ENCODE measurements around the gene SPAAR. TPM values are rescaled to one million over a fixed set of nuclear protein-coding genes. Genes with fewer than 3 reads are reported as not detected.

SPAAR gene
- total and polyA plus RNA-seq, 7 donors, result 2.5 to 4.6 (median 3.6) TPM

- Histone ChIP-seq H3K36me3 (ENCODE audit: insufficient read depth in 1 of 2, low read depth in 1 of 2) (no peaks in the 10 kb centered on the region), H3K9me3 (no peaks in the 10 kb centered on the region), H3K4me3 (peak overlapping the region; percentile 45), H3K27ac (peak overlapping the region; percentile 6), H3K4me1 (peaks cover 7% of the 10 kb centered on the region), H3K27me3 (ENCODE audit: insufficient read depth in 3 of 3, low read length in 2 of 3) (no peaks in the 10 kb centered on the region)
- peak; percentile 86 to 90 for DNase-seq
- intact Hi-C loops (cut with DNase I), result loop anchor here (1.0 to 5.0 kb wide), 2 partner anchors 38 to 42 kb away; partner anchors contain the start of genes HRCT1 (in 1 of the 2) and SPAAR (in 1 of the 2)
- ATAC-seq, result peak; percentile 73 to 89 (median 82)
- TF ChIP-seq CTCF (IDR thresholded peaks at IDR 0.05), result peak; percentile 78
- WGBS, 3 donors, result 25 to 29% (median 26%) methylated on average over 10 of the region's 10 CpGs
These were observed 36.2 kb downstream of the SPAAR start for GRCh38 chr9:35945341-35946018.

DNA sequence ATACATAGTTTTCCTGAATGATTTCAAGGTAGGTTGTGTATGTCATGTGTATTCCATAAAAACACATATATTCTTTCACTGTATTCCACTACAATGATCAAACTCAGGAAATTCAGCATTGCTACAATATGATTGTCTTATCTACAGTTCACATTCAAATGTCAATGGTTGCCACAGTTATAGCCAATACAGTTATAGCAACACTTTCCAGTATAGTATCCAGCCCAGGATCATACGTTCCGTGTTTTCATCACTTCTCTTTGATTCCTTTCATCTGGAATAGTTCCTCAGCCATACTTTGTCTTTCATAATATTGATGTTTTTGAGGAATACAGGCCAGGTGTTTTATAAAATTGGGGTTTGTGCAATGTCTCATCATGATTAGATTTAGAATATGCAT lies 39.2 kb downstream of the SPAAR start:
- Histone ChIP-seq H3K27ac (no peak overlapping the region), H3K4me1 (peaks cover 7% of the 10 kb centered on the region), H3K27me3 (ENCODE audit: insufficient read depth in 3 of 3, low read length in 2 of 3) (no peaks in the 10 kb centered on the region), H3K4me3 (no peak overlapping the region), H3K36me3 (ENCODE audit: insufficient read depth in 1 of 2, low read depth in 1 of 2) (no peaks in the 10 kb centered on the region), H3K9me3 (no peaks in the 10 kb centered on the region)
- intact Hi-C loops (cut with DNase I), result loop anchor here in 1 of 2 donors (5.0 kb wide), 1 partner anchor 41 kb away; the partner anchor contains the start of genes HRCT1 and SPAAR
- DNase-seq (no peak), ATAC-seq (no peak)
- WGBS, 3 donors, result 56 to 82% (median 75%) methylated on average over 2 of the region's 2 CpGs
- TF ChIP-seq CTCF (IDR thresholded peaks at IDR 0.05), result no peak

DNA sequence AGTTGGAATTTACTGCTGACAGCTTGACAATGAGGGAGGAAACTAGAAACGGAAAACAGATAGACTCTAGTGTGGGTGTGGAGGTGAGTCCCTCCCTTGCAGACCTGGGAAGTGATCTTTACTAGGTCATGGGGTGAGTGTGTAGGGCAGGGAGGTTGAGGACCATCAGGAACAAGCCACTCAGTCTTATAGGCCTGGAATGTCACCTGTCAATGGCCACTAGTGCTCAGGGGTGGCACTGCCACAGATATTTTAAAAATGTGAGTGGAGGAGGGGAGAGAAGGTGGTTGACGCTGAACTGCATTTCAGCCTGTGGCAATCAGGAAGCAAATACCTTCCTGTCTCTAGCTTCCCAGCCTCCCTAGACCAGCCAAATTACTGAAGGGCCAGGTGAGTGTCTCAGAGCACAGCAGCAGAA lies 39.6 kb downstream of the SPAAR start:
- Histone ChIP-seq H3K4me3 (no peak overlapping the region), H3K27me3 (ENCODE audit: insufficient read depth in 3 of 3, low read length in 2 of 3) (no peaks in the 10 kb centered on the region), H3K4me1 (peaks cover 7% of the 10 kb centered on the region), H3K9me3 (no peaks in the 10 kb centered on the region), H3K27ac (no peak overlapping the region), H3K36me3 (ENCODE audit: insufficient read depth in 1 of 2, low read depth in 1 of 2) (no peaks in the 10 kb centered on the region)
- intact Hi-C loops (cut with DNase I), result loop anchor here in 1 of 2 donors (5.0 kb wide), 1 partner anchor 42 kb away; the partner anchor contains the start of genes HRCT1 and SPAAR
- 50 to 64% (median 56%) methylated on average over 2 of the region's 2 CpGs for WGBS, 3 donors
- no peak for ATAC-seq
- DNase-seq, result no peak
- TF ChIP-seq CTCF (IDR thresholded peaks at IDR 0.05), result no peak

DNA sequence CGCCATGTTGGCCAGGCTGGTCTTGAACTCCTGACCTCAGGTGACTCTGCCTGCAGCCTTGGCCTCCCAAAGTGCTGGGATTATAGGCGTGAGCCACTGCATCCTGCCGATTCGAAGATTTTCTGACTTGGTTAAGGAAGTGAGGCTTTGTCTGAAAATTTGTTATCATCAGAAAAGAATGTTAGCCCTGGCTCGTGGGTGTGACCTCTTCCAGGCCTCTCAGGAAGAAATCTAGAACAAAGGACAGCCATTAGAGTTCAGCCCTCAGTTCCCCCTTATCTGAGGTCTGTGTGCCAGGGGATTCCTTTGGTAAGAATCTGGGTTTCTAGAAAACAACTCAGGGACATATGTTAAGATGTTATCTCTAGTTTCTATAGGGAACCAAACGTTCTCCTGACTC lies 42.4 kb downstream of the SPAAR start:
- Histone ChIP-seq H3K27ac (peak overlapping the region; percentile 61), H3K9me3 (no peaks in the 10 kb centered on the region), H3K36me3 (ENCODE audit: insufficient read depth in 1 of 2, low read depth in 1 of 2) (no peaks in the 10 kb centered on the region), H3K4me1 (no peaks in the 10 kb centered on the region), H3K4me3 (no peak overlapping the region), H3K27me3 (ENCODE audit: insufficient read depth in 3 of 3, low read length in 2 of 3) (no peaks in the 10 kb centered on the region)
- DNase-seq (no peak), ATAC-seq (peak in 3 of 4 donors; percentile 12 to 30 (median 17))
- TF ChIP-seq CTCF (IDR thresholded peaks at IDR 0.05), result no peak
- WGBS, 3 donors, result 48 to 55% (median 54%) methylated on average over 6 of the region's 6 CpGs
- intact Hi-C loops (cut with DNase I), result no loop called here
